ENCODE measurements around the gene INSYN1.
A peak's percentile ranks its signal among the peaks of the same experiment; 100 is the strongest.
"Not testable (repeated sequence)": the region's sequence is repeated elsewhere in the genome, so short reads cannot be mapped to it uniquely, and the experiment has no call there.

Gene INSYN1

GRCh38 chr15:73710321-73710720 lies 42.8 kb downstream of the INSYN1 start:
- DNase-seq = no peak

- no peak for DNase-seq
These were observed 43.5 kb downstream of the INSYN1 start for GRCh38 chr15:73709686-73710085.

- DNase-seq = no peak
These were observed 43.9 kb downstream of the INSYN1 start for GRCh38 chr15:73709241-73709640.

- DNase-seq = no peak
These were observed 44.5 kb downstream of the INSYN1 start for GRCh38 chr15:73708691-73709090.

- DNase-seq = peak; percentile 30
These were observed 48.1 kb downstream of the INSYN1 start for GRCh38 chr15:73704869-73705645.

GRCh38 chr15:73704142-73704868 lies 48.8 kb downstream of the INSYN1 start:
- DNase-seq = not testable (repeated sequence)

GRCh38 chr15:73703601-73704000 lies 49.5 kb downstream of the INSYN1 start:
- not testable (repeated sequence) for DNase-seq

- not testable (repeated sequence) for DNase-seq
These were observed 50.6 kb downstream of the INSYN1 start for GRCh38 chr15:73702311-73703239.

- DNase-seq = peak; percentile 48
These were observed 52.9 kb downstream of the INSYN1 start for GRCh38 chr15:73700041-73700842.

GRCh38 chr15:73699249-73700040 lies 53.7 kb downstream of the INSYN1 start:
- no peak for DNase-seq

- DNase-seq = no peak
These were observed 56.1 kb downstream of the INSYN1 start for GRCh38 chr15:73697033-73697467.

GRCh38 chr15:73696641-73697001 lies 56.5 kb downstream of the INSYN1 start:
- DNase-seq = no peak

GRCh38 chr15:73695773-73696640 lies 57.1 kb downstream of the INSYN1 start:
- no peak for DNase-seq

- no peak for DNase-seq
These were observed 58.7 kb downstream of the INSYN1 start for GRCh38 chr15:73694419-73694818.

GRCh38 chr15:73691396-73691795 lies 61.8 kb downstream of the INSYN1 start:
- DNase-seq = no peak

GRCh38 chr15:73688455-73688854 lies 64.7 kb downstream of the INSYN1 start:
- no peak for DNase-seq

- DNase-seq = no peak
These were observed 65.8 kb downstream of the INSYN1 start for GRCh38 chr15:73687351-73687750.

GRCh38 chr15:73686781-73687256 lies 66.3 kb downstream of the INSYN1 start:
- no peak for DNase-seq

GRCh38 chr15:73685981-73686380 lies 67.2 kb downstream of the INSYN1 start:
- DNase-seq = no peak

Data from NCI-H526 treated with DMSO at 0.1 percent for 48 hours (cell line).